Hepatocyte (in vitro differentiated cells): ENCODE data around the gene CTNNA3.

Source experiments
- CTCF ChIP-seq: fragments of 200-600 bp; sonication (generic); IDR thresholded peaks from 2 replicates; pipeline ENCODE4 v1.5.1; 2016; ENCODE audit warnings: antibody characterized with exemption, mild to moderate bottlenecking; ENCODE audit not compliant: poor library complexity
- EZH2 ChIP-seq: fragments of 200-600 bp; sonication (generic); IDR thresholded peaks from 2 replicates; pipeline ENCODE4 v1.6.1; 2016; ENCODE audit warnings: antibody characterized with exemption, mild to moderate bottlenecking, borderline replicate concordance
- EZH2phosphoT487 ChIP-seq: fragments of 200-600 bp; sonication (generic); IDR thresholded peaks from one replicate; pipeline ENCODE4 v1.6.1; 2018; ENCODE audit warnings: antibody characterized with exemption, mild to moderate bottlenecking, low read depth, moderate library complexity; ENCODE audit not compliant: unreplicated experiment, severe bottlenecking

DNA sequence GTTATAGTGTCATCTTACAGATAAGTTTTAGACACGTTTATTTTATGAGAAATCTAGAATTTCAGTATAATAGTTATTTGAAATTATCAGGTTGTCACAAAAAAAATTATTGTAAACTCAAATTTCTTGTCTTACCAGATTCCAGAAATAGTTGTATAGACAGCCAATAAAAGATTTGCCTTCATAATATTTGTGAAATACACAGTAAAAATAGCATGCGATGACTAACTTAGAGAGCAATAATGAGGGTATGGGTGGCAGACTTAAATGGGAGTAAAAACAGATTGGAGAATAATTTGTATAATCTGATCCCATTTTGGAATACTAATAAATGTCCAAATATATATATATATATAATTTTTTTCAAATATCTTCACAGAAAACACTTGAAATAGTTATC lies 1457.7 kb downstream of the CTNNA3 start:
- no peak for TF ChIP-seq CTCF
- TF ChIP-seq EZH2, result no peak
- no peak for TF ChIP-seq EZH2phosphoT487
